H7 (cell line): ENCODE data around the gene CCDC136. TPM values are rescaled to one million over a fixed set of nuclear protein-coding genes. Genes with fewer than 3 reads are reported as not detected.

ENCODE experiments used
- DNase-seq: peaks from one replicate; pipeline ENCODE4 v3.0.0; 2012
- H3K27me3 ChIP-seq: 2 replicates; pipeline ENCODE4 v1.6.0; 2011; ENCODE audit warnings: mild to moderate bottlenecking, low read length; ENCODE audit not compliant: control insufficient read depth, insufficient read depth
- H3K36me3 ChIP-seq: replicated peaks from 2 replicates; pipeline ENCODE4 v1.5.1; 2011; ENCODE audit warnings: low read length; ENCODE audit not compliant: control insufficient read depth, insufficient read depth
- H3K4me3 ChIP-seq: 2 replicates; pipeline ENCODE4 v1.5.1; 2011; ENCODE audit warnings: low read depth, mild to moderate bottlenecking, control low read depth, low read length, moderate library complexity; ENCODE audit not compliant: insufficient read depth
- total RNA-seq: library from RNA; depleted of rRNA; stranded (reverse); fragments of >200 nt; shearing (Covaris generic); gene quantifications from 2 replicates; pipeline ENCODE4 v1.2.3, GENCODE V29; 2014

Gene CCDC136
- total RNA-seq, 1 experiment from 2014 or later, result 9.7 TPM

DNA sequence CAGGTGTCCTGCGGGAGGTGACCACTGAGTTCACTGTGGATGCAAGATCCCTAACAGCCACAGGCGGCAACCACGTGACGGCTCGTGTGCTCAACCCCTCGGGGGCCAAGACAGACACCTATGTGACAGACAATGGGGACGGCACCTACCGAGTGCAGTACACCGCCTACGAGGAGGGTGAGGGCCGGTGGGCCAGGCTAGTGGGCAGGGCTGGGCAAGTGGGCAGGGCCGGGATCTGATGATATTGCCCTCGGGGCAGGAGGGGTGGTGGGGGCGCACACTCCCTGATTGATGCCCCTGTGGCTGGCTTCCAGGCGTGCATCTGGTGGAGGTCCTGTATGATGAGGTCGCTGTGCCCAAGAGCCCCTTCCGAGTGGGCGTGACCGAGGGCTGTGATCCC, 54.2 kb downstream of the CCDC136 start:
- no peaks in the 10 kb centered on the region for H3K27me3 ChIP-seq
- no peak for DNase-seq
- H3K36me3 ChIP-seq, result peaks cover 1% of the 10 kb centered on the region; the same call in 1 of the 2 replicates
- no peak overlapping the region for H3K4me3 ChIP-seq

DNA sequence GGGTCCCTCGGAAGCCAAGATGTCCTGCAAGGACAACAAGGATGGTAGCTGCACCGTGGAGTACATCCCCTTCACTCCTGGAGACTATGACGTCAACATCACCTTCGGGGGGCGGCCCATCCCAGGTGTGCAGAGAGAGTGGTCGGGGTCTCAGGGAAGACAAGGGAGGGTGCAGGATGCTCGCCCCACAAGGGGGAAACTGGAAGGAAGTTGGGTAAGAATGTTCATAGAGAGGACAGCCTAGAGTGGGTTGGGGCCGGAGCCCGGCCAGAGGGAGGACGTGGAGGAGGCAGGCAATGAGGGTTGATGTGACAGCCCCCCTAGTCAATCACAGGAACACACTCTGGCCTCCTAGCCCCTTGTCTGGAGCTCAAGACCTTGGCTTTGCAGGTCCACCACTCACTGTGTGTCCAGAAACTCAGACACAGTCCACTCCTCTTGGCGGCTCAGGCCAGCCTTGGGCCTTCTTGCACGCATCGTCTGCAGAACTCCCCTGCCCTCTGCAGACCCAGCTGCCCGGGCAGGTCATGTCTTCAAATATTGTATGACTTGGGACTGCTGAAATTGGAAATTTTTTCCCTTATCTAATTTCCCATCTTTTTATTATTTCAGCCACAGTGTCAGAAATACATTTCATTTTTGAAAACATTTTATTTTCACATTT, 55.1 kb downstream of the CCDC136 start:
- H3K27me3 ChIP-seq, result no peaks in the 10 kb centered on the region
- DNase-seq, result no peak
- peaks cover 1% of the 10 kb centered on the region for H3K36me3 ChIP-seq
- H3K4me3 ChIP-seq, result no peak overlapping the region

DNA sequence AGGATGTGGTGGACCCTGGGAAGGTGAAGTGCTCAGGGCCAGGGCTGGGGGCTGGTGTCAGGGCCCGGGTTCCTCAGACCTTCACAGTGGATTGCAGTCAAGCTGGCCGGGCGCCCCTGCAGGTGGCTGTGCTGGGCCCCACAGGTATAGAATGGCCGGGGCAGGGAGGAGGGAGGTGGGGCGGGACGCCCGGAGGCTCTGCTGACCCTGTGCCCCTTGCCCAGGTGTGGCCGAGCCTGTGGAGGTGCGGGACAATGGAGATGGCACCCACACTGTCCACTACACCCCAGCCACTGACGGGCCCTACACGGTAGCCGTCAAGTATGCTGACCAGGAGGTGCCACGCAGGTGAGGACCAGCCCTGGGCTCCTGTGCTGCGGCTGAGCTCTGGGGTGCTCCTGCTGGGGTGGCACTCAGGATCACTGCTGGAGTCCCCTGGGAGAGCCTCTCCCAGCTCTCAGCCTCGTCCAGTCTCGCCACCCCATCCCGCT, 56.0 kb downstream of the CCDC136 start:
- H3K27me3 ChIP-seq, result no peaks in the 10 kb centered on the region
- peaks cover 1% of the 10 kb centered on the region for H3K36me3 ChIP-seq
- DNase-seq, result no peak
- H3K4me3 ChIP-seq, result no peak overlapping the region

DNA sequence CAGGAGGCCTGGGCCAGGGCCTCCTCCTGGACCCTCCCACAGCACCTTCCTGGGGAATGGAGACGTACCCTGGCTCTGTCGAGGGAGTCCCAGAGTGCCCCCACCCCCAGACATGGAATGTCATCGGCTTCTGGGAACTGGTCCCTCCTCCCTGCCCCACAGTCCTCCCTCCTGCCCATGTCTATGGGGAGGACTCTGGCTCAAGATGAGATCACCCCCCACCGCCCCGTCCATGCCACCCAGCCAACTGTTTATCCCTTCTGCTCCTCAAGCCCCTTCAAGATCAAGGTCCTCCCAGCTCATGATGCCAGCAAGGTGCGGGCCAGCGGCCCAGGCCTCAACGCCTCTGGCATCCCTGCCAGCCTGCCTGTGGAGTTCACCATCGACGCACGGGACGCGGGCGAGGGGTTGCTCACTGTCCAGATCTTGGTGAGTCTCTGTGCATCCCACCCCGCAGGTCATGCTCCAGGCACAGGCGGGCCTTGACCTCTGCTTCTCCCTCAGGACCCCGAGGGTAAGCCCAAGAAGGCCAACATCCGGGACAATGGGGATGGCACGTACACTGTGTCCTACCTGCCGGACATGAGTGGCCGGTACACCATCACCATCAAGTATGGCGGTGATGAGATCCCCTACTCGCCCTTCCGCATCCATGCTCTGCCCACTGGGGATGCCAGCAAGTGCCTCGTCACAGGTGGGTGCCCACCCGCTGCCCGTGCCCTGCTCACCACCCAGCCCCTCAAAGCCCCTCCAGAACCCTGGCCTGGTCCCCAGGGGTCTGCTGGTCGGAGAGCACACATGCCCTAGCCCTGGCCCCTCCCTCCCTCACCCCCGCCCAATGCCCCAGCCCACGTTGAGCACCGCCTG, 56.8 kb downstream of the CCDC136 start:
- DNase-seq, result no peak
- no peaks in the 10 kb centered on the region for H3K27me3 ChIP-seq
- no peak overlapping the region for H3K4me3 ChIP-seq
- H3K36me3 ChIP-seq, result peaks cover 1% of the 10 kb centered on the region

DNA sequence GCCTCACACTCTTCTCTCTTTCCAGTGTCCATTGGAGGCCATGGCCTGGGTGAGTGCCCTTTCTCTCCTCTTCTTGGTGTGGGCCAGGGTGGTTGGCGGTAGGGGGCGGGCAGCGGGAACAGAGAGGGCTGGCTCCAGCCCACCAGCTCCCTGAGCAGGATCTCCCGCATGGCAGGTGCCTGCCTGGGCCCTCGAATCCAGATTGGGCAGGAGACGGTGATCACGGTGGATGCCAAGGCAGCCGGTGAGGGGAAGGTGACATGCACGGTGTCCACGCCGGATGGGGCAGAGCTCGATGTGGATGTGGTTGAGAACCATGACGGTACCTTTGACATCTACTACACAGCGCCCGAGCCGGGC, 57.4 kb downstream of the CCDC136 start:
- no peak for DNase-seq
- Histone ChIP-seq H3K4me3 (no peak overlapping the region), H3K36me3 (peaks cover 1% of the 10 kb centered on the region), H3K27me3 (no peaks in the 10 kb centered on the region)

DNA sequence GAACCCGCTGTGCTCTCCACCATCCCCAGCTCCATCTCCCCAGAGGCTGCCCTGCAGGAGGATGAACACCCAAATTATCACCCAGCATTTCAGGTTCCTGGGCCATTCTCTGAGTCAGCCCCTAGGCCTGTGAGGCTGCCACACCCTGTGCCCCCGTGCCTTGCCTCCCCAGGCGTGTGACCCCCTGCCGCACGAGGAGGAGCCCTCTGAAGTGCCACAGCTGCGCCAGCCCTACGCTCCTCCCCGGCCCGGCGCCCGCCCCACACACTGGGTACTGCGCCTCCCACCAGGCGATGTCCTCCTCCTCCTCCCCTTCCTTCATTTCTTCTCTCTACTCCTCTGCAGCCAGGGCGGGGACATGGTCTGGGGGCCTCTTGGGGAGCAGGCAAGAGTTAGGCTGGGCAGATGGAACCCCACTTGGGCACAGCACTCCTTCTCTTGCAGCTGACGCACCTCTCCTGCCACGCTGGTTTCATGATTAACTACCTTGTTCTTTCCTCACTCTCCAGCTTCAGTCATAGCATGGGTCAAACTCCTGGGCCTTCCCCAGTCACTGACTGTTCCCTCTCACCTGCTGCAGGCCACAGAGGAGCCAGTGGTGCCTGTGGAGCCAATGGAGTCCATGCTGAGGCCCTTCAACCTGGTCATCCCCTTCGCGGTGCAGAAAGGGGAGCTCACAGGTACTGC, 58.2 kb downstream of the CCDC136 start:
- H3K36me3 ChIP-seq, result peaks cover 1% of the 10 kb centered on the region
- H3K4me3 ChIP-seq, result no peak overlapping the region
- DNase-seq, result no peak
- H3K27me3 ChIP-seq, result no peaks in the 10 kb centered on the region

DNA sequence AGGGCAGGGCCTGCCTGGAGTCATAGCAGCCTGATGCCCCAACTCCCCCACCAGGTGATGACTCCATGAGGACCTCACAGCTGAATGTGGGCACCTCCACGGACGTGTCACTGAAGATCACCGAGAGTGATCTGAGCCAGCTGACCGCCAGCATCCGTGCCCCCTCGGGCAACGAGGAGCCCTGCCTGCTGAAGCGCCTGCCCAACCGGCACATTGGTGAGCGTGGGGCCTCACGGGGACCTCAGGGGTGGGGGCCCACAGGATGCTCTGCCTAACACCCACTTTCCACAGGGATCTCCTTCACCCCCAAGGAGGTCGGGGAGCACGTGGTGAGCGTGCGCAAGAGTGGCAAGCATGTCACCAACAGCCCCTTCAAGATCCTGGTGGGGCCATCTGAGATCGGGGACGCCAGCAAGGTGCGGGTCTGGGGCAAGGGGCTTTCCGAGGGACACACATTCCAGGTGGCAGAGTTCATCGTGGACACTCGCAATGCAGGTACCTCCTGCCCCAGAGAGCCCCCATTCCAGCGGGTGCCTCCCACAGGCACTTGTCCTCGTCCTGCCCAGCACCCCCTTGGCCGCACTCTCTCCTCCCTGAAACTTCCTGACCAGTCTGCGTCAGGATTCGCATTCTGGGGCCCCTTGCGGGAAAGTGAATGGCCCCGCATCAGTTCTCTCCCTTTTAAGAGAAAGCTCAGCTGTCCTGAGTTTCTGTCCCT, 60.9 kb downstream of the CCDC136 start:
- Histone ChIP-seq H3K27me3 (no peaks in the 10 kb centered on the region), H3K36me3 (peaks cover 1% of the 10 kb centered on the region), H3K4me3 (no peak overlapping the region)
- no peak for DNase-seq

DNA sequence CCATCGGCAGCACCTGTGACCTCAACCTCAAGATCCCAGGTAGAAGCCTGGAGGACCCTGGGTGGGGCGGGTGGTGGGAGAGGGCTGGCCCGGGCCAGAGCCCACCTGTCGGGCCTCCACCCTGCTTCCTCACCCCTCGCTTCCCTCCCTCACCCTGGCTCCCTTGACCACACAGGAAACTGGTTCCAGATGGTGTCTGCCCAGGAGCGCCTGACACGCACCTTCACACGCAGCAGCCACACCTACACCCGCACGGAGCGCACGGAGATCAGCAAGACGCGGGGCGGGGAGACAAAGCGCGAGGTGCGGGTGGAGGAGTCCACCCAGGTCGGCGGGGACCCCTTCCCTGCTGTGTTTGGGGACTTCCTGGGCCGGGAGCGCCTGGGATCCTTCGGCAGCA, 62.0 kb downstream of the CCDC136 start:
- H3K4me3 ChIP-seq, result no peak overlapping the region
- H3K27me3 ChIP-seq, result no peaks in the 10 kb centered on the region
- H3K36me3 ChIP-seq, result peaks cover 1% of the 10 kb centered on the region; the same call in 1 of the 2 replicates
- no peak for DNase-seq

DNA sequence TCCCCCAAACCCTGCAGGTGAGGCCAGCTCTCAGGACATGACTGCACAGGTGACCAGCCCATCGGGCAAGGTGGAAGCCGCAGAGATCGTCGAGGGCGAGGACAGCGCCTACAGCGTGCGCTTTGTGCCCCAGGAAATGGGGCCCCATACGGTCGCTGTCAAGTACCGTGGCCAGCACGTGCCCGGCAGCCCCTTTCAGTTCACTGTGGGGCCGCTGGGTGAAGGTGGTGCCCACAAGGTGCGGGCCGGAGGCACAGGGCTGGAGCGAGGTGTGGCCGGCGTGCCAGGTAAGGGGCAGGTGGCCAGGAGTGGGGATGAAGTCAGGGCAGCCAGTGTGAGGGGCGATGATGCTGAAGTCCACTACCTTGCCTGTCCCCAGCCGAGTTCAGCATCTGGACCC, 62.6 kb downstream of the CCDC136 start:
- Histone ChIP-seq H3K27me3 (no peaks in the 10 kb centered on the region), H3K36me3 (peaks cover 1% of the 10 kb centered on the region; the same call in 1 of the 2 replicates), H3K4me3 (no peak overlapping the region)
- DNase-seq, result no peak

DNA sequence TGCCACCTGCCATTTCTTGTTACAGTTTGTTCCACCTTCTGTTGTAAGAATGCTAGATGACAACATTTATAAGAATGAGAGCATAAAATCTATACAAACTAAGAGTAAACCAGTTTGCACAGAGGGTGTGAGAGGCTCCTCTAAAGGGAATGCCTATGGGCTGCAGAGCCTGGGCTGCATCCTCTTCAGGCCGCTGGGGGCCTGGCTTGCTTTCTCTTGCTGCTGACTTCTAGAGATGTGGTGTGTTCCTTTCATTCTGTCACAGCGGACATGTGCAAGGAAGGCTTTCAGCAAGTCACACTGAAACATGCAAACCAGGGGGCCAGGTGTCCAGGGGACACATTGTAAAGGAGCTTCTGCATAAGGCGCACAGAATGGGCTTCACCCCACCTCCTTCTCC, 63.8 kb downstream of the CCDC136 start:
- no peaks in the 10 kb centered on the region; the same call in 1 of the 2 replicates for H3K36me3 ChIP-seq

DNA sequence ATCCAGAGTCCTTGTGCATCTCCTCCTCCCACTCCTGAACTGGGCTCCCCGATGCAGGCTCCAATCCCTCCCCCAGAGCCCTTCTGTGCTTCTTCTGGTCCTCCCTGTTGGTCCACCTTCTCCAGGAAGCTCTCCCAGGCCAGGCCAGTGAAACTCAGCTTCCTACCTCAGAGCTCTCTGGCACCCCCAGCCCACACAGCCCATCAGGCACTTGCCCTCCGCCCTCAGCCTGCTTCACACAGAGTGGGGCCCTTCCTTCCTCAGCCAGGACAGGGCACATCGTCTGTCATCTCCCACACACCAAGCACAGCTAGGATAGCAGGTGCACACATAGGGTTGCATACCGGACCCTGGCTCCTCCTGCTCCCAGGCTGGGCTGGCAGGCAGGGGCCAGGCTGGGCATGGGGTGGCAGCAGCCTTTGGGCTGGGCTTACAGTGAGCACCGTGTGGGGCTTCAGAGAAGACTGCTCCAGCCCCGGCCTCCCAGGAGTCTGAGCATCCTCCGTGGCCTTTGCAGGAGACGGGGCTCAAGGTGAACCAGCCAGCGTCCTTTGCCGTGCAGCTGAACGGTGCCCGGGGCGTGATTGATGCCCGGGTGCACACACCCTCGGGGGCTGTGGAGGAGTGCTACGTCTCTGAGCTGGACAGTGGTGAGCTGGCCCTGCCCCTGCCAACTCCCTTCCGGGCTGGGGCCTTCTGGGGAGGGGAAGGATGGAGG, 64.4 kb downstream of the CCDC136 start:
- Histone ChIP-seq H3K36me3 (no peaks in the 10 kb centered on the region; the same call in 1 of the 2 replicates), H3K27me3 (no peaks in the 10 kb centered on the region), H3K4me3 (no peak overlapping the region)
- DNase-seq, result no peak

More for the DNA sequence above, 63.8 kb downstream of the CCDC136 start:
- no peaks in the 10 kb centered on the region for H3K27me3 ChIP-seq
- no peak overlapping the region for H3K4me3 ChIP-seq
- no peak for DNase-seq

DNA sequence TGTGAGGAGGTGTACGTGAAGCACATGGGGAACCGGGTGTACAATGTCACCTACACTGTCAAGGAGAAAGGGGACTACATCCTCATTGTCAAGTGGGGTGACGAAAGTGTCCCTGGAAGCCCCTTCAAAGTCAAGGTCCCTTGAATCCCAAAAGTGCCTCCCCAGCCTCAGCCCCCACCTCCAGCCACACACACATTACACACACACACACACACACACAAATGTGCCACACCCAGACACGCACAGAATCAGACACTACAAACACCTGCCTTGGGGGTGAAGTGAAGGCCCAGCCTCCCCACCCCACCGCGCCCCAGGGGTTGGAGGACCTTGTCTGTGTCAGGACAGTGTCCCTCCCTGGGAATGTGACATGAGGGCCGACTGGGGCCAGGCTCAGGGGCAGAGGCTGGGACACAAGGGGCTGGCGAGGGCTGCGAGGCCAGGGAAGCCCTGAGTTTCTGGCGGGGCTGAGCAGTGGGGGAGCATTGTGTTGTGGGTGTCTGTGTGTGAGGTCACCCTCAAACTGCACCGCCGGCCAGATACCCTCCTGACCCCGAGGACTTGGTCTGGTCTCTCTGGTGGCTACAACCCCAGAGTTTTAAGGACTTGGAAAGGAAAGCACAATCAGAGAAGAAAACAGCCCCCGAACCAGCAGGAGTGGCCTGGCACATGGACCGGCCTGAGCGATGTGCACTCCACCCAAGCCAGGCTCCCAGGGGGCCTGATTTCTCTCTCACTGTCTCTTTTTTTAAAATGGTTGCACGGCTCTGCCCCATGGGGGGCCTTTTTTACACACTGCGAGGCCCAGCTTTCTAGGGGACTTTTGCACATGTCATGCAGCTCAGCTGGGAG, 66.8 kb downstream of the CCDC136 start:
- Histone ChIP-seq H3K27me3 (no peaks in the 10 kb centered on the region), H3K36me3 (no peaks in the 10 kb centered on the region), H3K4me3 (no peak overlapping the region)
- DNase-seq, result no peak
